ENCODE results near the gene YWHAH. TPM values are rescaled to one million over a fixed set of nuclear protein-coding genes. Genes with fewer than 3 reads are reported as not detected.

Gene YWHAH
- total and polyA plus RNA-seq, 4 donors, result 26.1 to 75.0 (median 42.4) TPM

DNA sequence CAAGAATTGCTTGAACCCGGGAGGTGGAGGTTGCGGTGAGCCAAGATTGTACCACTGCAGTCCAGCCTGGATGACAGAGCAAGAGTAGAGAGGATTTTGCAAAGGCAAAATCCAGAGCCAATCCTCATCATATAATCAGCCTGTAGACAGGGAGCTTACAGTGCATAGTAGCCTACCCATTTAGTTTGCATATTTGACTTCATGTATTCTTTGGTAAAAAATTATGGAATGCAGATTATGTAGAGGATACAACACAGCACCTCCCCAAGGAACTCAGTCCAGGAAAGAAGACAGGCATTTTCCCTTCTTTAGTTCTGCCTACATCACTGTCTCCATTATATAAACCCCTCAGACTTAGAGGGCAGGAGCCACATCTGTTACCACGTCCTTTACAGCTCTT, 39.7 kb upstream of the YWHAH start:
- Histone ChIP-seq H3K9me3 (ENCODE audit: control insufficient read depth in 4 of 4, low read length in 3 of 4) (no peaks in the 10 kb centered on the region), H3K4me3 (ENCODE audit: low read depth in 1 of 3, low read length in 3 of 3) (no peak overlapping the region), H3K27me3 (ENCODE audit: control insufficient read depth in 4 of 4, insufficient read depth in 4 of 4, low read length in 3 of 4) (no peaks in the 10 kb centered on the region), H3K27ac (ENCODE audit: low read depth in 1 of 2, low read length in 2 of 2) (no peak overlapping the region), H3K36me3 (ENCODE audit: control insufficient read depth in 4 of 4, insufficient read depth in 3 of 4, low read depth in 1 of 4, low read length in 3 of 4) (peaks cover 7 to 42% (median 30%) of the 10 kb centered on the region in 4 donors), H3K4me1 (ENCODE audit: control insufficient read depth in 4 of 4, insufficient read depth in 4 of 4, low read length in 3 of 4) (no peaks in the 10 kb centered on the region), H3K9ac (ENCODE audit: low read depth in 1 of 2, low read length in 2 of 2) (no peak overlapping the region)
- TF ChIP-seq RAD21 (IDR thresholded peaks at IDR 0.05) (no peak), HNF4A (conservative IDR thresholded peaks at IDR 0.05) (no peak), NR2F2 (IDR thresholded peaks at IDR 0.05) (no peak), FOXA1 (IDR thresholded peaks at IDR 0.05) (no peak), YY1 (IDR thresholded peaks at IDR 0.05) (no peak), HNF4G (IDR thresholded peaks at IDR 0.05) (no peak), FOXA2 (IDR thresholded peaks at IDR 0.05) (no peak), MAX (IDR thresholded peaks at IDR 0.05) (no peak), EGR1 (IDR thresholded peaks at IDR 0.05; ENCODE audit: low read depth in 2 of 2) (no peak)
- no peak for DNase-seq (ENCODE audit: low spot score)
- whole genome bisulfite sequencing, result 98% methylated on average over 3 of the region's 3 CpGs

- WGBS, result 97% methylated on average over 10 of the region's 10 CpGs
- H3K9me3 ChIP-seq (ENCODE audit: control insufficient read depth in 4 of 4, low read length in 3 of 4), result no peaks in the 10 kb centered on the region
- TF ChIP-seq RAD21 (IDR thresholded peaks at IDR 0.05), result no peak
- TF ChIP-seq GABPA (IDR thresholded peaks at IDR 0.05 in 1 of 2, conservative IDR thresholded peaks at IDR 0.05 in 1 of 2), result no peak
- TF ChIP-seq FOXA2 (IDR thresholded peaks at IDR 0.05), result no peak
- TF ChIP-seq HNF4A (conservative IDR thresholded peaks at IDR 0.05), result no peak
- TF ChIP-seq ATF3 (IDR thresholded peaks at IDR 0.05), result no peak
- no peak for TF ChIP-seq CTCF (IDR thresholded peaks at IDR 0.05; ENCODE audit: low read depth, low read length, missing input control)
- TF ChIP-seq MAX (IDR thresholded peaks at IDR 0.05), result no peak
- no peak for TF ChIP-seq REST (IDR thresholded peaks at IDR 0.05)
- TF ChIP-seq FOXA1 (IDR thresholded peaks at IDR 0.05), result no peak
- TF ChIP-seq TAF1 (conservative IDR thresholded peaks at IDR 0.05), result no peak
- no peak for TF ChIP-seq YY1 (IDR thresholded peaks at IDR 0.05)
- no peak for TF ChIP-seq HNF4G (IDR thresholded peaks at IDR 0.05)
- TF ChIP-seq NR2F2 (IDR thresholded peaks at IDR 0.05), result no peak
- TF ChIP-seq SP1 (IDR thresholded peaks at IDR 0.05), result no peak
- no peak for TF ChIP-seq EGR1 (IDR thresholded peaks at IDR 0.05; ENCODE audit: low read depth in 2 of 2)
- TF ChIP-seq JUND (IDR thresholded peaks at IDR 0.05), result no peak
- TF ChIP-seq RXRA (IDR thresholded peaks at IDR 0.05), result no peak
- TF ChIP-seq, protein P1, sequence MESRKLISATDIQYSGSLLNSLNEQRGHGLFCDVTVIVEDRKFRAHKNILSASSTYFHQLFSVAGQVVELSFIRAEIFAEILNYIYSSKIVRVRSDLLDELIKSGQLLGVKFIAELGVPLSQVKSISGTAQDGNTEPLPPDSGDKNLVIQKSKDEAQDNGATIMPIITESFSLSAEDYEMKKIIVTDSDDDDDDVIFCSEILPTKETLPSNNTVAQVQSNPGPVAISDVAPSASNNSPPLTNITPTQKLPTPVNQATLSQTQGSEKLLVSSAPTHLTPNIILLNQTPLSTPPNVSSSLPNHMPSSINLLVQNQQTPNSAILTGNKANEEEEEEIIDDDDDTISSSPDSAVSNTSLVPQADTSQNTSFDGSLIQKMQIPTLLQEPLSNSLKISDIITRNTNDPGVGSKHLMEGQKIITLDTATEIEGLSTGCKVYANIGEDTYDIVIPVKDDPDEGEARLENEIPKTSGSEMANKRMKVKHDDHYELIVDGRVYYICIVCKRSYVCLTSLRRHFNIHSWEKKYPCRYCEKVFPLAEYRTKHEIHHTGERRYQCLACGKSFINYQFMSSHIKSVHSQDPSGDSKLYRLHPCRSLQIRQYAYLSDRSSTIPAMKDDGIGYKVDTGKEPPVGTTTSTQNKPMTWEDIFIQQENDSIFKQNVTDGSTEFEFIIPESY (IDR thresholded peaks at IDR 0.05), result no peak
- peaks cover 7 to 45% (median 34%) of the 10 kb centered on the region in 4 donors for H3K36me3 ChIP-seq (ENCODE audit: control insufficient read depth in 4 of 4, insufficient read depth in 3 of 4, low read depth in 1 of 4, low read length in 3 of 4)
- H3K4me3 ChIP-seq (ENCODE audit: low read depth in 1 of 3, low read length in 3 of 3), result no peak overlapping the region
- no peaks in the 10 kb centered on the region for H3K4me1 ChIP-seq (ENCODE audit: control insufficient read depth in 4 of 4, insufficient read depth in 4 of 4, low read length in 3 of 4)
- DNase-seq (ENCODE audit: low spot score), result no peak
- no peaks in the 10 kb centered on the region for H3K27me3 ChIP-seq (ENCODE audit: control insufficient read depth in 4 of 4, insufficient read depth in 4 of 4, low read length in 3 of 4)
- H3K9ac ChIP-seq (ENCODE audit: low read depth in 1 of 2, low read length in 2 of 2), result no peak overlapping the region
- H3K27ac ChIP-seq (ENCODE audit: low read depth in 1 of 2, low read length in 2 of 2), result no peak overlapping the region
These were observed 39.0 kb upstream of the YWHAH start for GRCh38 chr22:31905356-31905755.
